NCI-H345 (cell line): ENCODE data around the gene IGFL1.
"Not testable (repeated sequence)": the region's sequence is repeated elsewhere in the genome, so short reads cannot be mapped to it uniquely, and the experiment has no call there.

ENCODE experiments used
- DNase-seq: peaks from one replicate; lab custom pipeline; 2025; lab: John Stamatoyannopoulos, UW

Gene IGFL1

DNA sequence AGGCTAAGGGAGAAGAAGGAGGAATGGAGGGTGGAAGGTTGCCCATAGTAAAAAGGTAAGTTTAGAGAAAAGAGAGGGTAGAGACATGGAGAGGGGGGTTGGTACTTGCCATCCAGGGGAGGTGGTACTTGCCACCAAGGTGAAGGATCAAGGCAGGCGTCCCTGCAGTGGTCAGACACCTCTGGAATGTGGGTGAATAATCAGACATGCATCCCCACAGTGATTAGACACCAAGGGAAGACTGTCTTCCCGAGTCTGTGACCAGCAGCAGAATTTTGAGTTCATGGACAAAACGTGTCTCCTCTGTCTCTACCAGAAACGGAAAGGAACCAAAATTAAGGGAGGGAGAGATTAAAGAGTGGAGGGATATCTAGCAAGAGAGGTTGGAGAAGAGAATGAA lies 27.1 kb upstream of the IGFL1 start:
- DNase-seq: no peak

DNA sequence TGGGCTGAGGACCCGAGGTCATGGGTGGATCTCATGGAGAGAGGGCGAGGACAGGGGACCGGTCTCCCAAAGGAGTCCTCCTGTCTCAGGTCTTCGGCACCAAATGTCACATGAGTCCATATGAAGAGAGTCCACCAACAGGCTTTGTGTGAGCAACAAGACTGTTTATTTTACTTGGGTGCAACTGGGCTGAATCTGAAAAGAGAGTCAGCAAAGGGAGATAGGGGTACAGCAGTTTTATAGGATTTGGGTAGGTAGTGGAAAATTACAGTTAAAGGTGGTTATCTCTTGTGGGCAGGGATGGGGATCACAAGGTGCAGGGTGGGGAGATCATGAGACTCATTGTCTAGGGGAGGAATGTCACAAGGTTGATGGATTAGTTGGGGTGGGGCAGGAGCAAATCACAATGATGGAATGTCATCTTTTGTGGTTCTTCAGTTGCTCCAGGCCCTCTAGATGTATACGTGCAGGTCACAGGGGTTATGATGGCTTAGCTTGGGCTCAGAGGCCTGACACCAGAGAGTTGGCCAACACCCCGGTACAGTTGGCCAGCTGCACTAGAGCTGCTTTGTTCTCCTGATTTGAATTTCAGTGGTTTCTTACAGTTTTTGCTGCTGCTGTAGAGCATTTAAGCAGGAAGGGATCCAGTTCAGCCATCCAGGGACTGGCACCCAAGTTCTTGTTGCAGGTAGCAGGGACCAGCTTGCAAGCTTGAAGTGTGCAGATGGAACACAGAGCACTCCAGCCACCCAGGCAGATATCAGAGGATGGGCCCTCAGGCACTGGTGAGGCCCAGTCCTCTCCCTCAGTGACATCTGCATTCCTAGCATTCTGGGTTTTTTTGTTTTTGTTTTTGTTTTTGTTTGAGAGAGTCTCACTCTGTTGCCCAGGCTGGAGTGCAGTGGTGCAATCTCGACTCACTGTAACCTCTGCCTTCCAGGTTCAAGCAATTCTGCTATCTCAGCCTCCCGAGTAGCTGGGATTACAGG lies 26.4 kb upstream of the IGFL1 start:
- DNase-seq: no peak

GRCh38 chr19:46204008-46204407 lies 25.5 kb upstream of the IGFL1 start:
- no peak for DNase-seq

DNA sequence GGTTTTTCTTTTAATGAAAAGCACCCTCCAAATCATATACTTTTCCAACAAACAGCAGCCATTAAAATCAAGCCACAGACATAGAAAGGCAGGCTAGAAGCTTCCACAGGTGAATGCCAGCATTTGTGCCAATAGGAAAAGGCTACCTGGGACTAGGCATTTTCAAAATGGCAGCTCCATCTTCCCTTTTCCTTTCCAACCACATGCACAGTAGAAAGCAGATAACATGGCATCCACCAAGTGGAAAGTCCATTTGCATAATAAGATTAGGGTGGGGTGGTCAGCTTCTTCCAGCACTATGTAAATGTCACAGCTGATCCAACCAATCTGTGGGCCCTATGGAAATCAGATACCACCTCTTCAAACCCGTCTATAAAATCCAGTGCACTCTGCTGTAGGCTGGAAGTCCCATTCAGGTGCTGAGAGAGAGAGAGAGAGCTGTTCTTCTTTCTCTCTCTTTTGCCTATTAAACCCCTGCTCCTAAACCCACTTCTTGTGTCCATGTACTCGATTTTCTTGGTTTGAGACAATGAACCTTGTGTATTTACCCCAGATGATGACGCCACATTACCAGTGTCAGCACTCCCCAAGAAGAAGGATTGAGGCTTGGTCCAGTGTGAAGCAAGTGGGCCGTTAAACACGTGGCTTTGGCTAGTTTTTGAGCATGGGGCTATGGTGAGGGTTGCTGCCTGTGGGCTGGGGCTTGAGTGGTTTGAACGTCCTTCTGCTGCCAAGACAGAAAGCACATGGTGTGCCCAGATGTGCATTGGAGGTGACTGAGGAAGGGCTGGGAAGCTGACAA lies 24.2 kb upstream of the IGFL1 start:
- DNase-seq: no peak

- DNase-seq: no peak
Measured at GRCh38 chr19:46206176-46206575, 23.4 kb upstream of the IGFL1 start.

DNA sequence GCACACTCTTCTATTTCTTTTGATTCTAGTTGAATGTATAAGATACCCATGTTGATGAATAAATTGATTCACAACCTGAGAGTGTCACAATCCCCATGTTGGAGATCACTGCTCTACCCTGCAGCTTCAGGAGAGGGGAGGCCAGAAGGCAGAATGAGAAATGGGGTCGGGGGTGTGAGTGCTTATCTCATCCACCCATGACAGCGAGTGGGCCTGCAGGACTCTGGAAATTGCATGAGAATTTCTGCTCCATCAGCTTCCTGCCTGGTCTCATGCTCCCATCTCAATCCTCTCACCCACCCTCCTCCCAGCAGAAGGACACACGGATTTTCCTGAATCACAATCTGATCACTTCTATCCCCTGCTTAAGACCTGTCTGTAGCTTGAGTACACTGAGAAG lies 22.9 kb upstream of the IGFL1 start:
- no peak for DNase-seq

GRCh38 chr19:46207858-46208257 lies 21.7 kb upstream of the IGFL1 start:
- DNase-seq: not testable (repeated sequence)

DNA sequence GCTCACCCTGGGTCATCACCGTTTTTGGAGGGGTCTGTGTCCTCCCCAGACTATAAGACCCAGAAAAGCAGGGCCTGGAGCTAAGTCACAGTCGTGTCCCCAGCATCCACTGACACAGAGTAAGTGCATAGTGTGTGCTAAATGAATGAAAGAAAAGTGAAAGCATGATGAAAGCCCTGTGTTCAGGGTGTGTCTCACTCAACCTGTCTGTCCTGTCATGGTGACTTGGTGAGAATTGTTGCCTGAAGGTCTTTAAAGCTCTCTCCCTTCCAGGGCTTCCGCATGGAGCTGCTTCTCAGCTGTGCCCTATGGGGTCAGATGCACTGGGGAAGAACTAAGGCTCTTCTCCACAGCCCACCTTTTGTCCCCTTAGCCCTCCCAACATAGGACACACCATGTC lies 20.5 kb upstream of the IGFL1 start:
- DNase-seq: no peak

- no peak for DNase-seq
Measured at GRCh38 chr19:46209472-46209871, 20.1 kb upstream of the IGFL1 start.

DNA sequence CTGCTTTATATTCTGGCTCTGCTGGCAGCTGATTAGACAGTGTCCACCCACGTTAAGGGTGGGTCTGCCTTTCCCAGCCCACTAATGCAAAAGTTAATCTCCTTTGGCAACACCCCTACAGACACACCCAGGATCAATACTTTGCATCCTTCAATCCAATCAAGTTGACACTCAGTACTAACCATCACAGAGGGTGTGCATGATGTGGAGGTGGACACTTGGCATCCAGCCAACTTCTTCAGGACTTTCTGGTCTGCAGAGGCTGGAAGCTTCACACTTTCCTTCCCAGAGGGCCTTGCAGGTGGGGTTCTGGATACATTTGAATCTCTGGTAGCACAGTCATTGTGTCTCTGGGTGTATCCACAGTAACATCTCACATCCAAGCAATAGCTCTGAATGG lies 18.9 kb upstream of the IGFL1 start:
- no peak for DNase-seq

DNA sequence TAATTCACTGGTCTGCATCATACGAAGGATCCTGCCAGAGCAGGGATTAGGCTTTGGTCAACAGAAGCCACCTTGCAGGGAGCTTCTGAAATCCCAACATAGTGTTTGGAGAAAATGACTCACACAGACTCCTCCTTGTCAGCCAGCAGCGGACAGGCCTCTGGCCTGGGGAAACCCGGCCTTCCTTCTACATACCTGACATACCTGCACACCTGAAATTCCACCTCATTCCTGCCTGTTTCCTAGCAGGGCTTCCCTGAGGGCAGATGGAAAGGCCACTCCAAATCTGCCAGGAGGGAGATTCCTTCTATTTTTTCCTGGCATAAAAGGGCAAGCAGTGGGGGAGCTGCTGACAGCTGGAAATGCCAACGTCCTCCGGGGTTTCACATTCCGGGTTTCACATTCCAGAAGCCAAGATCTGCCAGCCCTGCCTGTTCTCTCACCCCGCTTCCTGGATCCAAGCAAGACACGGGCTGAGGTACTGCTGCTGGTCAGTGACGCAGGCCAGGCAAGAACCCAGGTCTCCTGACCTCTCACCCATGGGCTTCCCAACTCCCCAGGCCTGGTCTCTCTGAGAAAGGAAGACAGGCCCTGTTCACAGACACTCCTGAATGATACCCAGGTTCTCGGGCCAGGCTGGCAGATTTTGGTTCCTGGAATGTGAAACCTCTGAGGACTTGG lies 18.2 kb upstream of the IGFL1 start:
- no peak for DNase-seq

- DNase-seq: not testable (repeated sequence)
Measured at GRCh38 chr19:46212592-46212991, 16.9 kb upstream of the IGFL1 start.

GRCh38 chr19:46213156-46213555 lies 16.4 kb upstream of the IGFL1 start:
- DNase-seq: no peak

DNA sequence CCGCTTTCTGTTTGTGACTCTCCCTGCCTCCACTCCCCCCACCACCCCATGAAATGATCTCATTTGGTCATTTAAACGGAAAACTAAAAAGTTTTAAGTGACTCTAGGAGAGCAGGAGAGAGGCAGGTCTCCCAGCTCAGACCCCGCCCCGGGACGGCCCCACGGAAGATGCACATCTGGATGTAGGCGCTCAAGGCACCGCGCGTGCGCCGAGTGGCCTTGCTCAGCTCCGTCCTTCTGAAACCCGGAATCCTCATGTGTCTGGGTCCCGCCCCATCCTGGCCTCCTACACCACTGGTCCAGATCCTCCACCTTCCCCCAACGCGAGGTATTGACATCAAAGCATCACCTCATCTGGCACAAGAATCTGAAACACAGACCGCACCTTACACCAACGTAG lies 15.7 kb upstream of the IGFL1 start:
- no peak for DNase-seq

DNA sequence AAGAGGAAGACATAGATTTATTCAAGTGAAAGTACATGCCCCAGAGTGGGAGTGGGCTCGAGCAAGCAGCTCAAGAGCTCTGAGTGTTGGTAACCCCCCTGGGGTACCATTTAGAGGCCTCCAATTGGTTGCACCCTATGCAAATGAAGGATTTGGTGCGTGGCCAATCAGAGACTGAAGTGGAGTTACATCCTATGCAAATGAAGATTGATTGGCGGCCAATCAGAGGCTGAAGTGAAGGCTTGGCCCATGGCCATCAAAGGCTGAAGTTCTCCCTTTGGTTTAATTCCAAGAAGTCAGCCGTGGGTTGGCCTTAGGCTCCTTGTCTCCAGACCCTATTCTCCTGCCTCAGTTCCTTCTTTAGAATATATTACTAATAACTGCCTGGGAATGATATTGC lies 12.9 kb upstream of the IGFL1 start:
- DNase-seq: no peak

- DNase-seq: no peak
Measured at GRCh38 chr19:46217476-46217875, 12.1 kb upstream of the IGFL1 start.

- DNase-seq: no peak
Measured at GRCh38 chr19:46218160-46218559, 11.4 kb upstream of the IGFL1 start.

DNA sequence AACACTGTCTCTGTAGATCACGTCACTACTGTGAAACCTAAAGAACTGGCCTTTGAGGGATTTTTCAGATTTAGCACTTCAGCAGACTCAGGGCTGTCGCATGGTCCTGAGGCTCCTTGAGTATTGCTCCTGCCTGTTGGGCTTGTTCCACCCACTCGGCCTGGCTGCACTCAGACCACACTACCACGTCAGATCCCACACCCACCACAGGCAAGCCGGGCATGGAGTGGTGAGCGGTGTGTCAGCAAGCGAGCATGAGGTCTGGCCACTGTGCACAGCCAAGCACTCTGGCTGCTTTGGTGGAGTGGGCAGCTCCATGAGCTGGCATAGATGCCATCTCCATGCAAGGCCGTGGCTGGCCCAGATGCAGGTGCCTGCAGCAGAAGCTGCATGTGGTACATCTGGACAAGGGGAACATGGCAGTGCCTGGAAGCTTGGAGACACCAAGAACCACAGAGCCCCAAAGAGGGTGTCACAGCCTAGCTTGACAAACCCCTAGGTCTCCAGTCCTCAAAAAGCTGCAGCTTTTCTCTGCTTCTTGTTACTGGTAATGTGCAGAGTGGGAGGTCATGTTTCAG lies 9.4 kb upstream of the IGFL1 start:
- DNase-seq: no peak

DNA sequence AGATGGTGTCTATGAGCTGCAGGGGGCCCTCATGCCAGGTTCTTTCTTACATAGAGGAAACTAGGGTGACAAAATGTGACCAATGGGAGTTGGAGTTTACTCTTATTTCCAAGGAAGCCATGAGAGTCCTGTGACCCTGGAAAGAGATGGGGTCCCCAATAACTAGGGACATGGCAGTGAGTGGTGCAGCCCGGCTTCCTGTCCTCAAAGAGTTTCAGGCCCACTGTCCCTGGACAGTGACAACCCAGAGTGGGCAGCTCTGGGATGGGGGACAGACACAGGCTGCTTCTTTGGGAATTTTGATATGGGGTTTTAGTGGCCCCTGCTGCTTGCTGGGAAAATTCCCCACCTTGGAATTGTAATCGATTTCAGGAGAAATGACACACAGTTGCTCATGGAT lies 8.4 kb upstream of the IGFL1 start:
- DNase-seq: no peak

- no peak for DNase-seq
Measured at GRCh38 chr19:46221981-46222610, 7.4 kb upstream of the IGFL1 start.

GRCh38 chr19:46223787-46224186 lies 5.8 kb upstream of the IGFL1 start:
- DNase-seq: not testable (repeated sequence)

- no peak for DNase-seq
Measured at GRCh38 chr19:46224773-46225172, 4.8 kb upstream of the IGFL1 start.
